GM19463 (cell line): ENCODE measurements around the gene FGFBP1.

Source experiments
- ATAC-seq: cut with Tn5 transposase; IDR thresholded peaks from one replicate; pipeline ENCODE4 v1.9.1; 2021; ENCODE audit warnings: mild to moderate bottlenecking, moderate library complexity; ENCODE audit not compliant: unreplicated experiment

The FGFBP1 gene

GRCh38 chr4:15913631-15913970 lies 24.9 kb downstream of the FGFBP1 start:
- ATAC-seq, result no peak

GRCh38 chr4:15912961-15913630 lies 25.4 kb downstream of the FGFBP1 start:
- no peak for ATAC-seq

GRCh38 chr4:15912236-15912635 lies 26.3 kb downstream of the FGFBP1 start:
- ATAC-seq, result no peak

- no peak for ATAC-seq
Observed at GRCh38 chr4:15910155-15910940, 28.2 kb downstream of the FGFBP1 start.

- no peak for ATAC-seq
Observed at GRCh38 chr4:15907430-15907829, 31.1 kb downstream of the FGFBP1 start.

GRCh38 chr4:15906020-15906443 lies 32.5 kb downstream of the FGFBP1 start:
- no peak for ATAC-seq

GRCh38 chr4:15902746-15903145 lies 35.8 kb downstream of the FGFBP1 start:
- no peak for ATAC-seq

- no peak for ATAC-seq
Observed at GRCh38 chr4:15901998-15902397, 36.5 kb downstream of the FGFBP1 start.

- ATAC-seq, result no peak
Observed at GRCh38 chr4:15901007-15901406, 37.5 kb downstream of the FGFBP1 start.

GRCh38 chr4:15899511-15899910 lies 39.0 kb downstream of the FGFBP1 start:
- ATAC-seq, result no peak

GRCh38 chr4:15898902-15899301 lies 39.6 kb downstream of the FGFBP1 start:
- ATAC-seq, result no peak

GRCh38 chr4:15897577-15897976 lies 41.0 kb downstream of the FGFBP1 start:
- ATAC-seq, result no peak

GRCh38 chr4:15894921-15895916 lies 43.3 kb downstream of the FGFBP1 start:
- no peak for ATAC-seq

GRCh38 chr4:15894393-15894792 lies 44.1 kb downstream of the FGFBP1 start:
- no peak for ATAC-seq

GRCh38 chr4:15893962-15894361 lies 44.6 kb downstream of the FGFBP1 start:
- ATAC-seq, result no peak

GRCh38 chr4:15891312-15891711 lies 47.2 kb downstream of the FGFBP1 start:
- peak; percentile 81 for ATAC-seq

GRCh38 chr4:15890246-15890829 lies 48.2 kb downstream of the FGFBP1 start:
- peak; percentile 37 for ATAC-seq

GRCh38 chr4:15888515-15888914 lies 50.0 kb downstream of the FGFBP1 start:
- no peak for ATAC-seq
